HUES48 (cell line): ENCODE results near the gene SV2C.
"Not testable (repeated sequence)": the region's sequence is repeated elsewhere in the genome, so short reads cannot be mapped to it uniquely, and the experiment has no call there.

ENCODE experiments used
- H3K27ac ChIP-seq: one replicate; pipeline ENCODE4 v1.7.0; 2013; ENCODE audit warnings: low read depth, low read length, inconsistent platforms
- H3K27me3 ChIP-seq: 2 replicates; pipeline ENCODE4 v1.6.1; 2013; ENCODE audit warnings: mild to moderate bottlenecking, low read length; ENCODE audit not compliant: control insufficient read depth, insufficient read depth
- H3K36me3 ChIP-seq: 2 replicates; pipeline ENCODE4 v1.6.1; 2013; ENCODE audit warnings: low read length; ENCODE audit not compliant: control insufficient read depth, insufficient read depth
- H3K4me1 ChIP-seq: 2 replicates; pipeline ENCODE4 v1.6.1; 2013; ENCODE audit warnings: mild to moderate bottlenecking, low read length; ENCODE audit not compliant: control insufficient read depth, insufficient read depth
- H3K4me3 ChIP-seq: 2 replicates; pipeline ENCODE4 v1.5.1; 2013; ENCODE audit warnings: mild to moderate bottlenecking, low read depth, low read length
- H3K9ac ChIP-seq: 2 replicates; pipeline ENCODE4 v1.6.1; 2013; ENCODE audit warnings: mild to moderate bottlenecking, low read depth, low read length, moderate library complexity
- H3K9me3 ChIP-seq: 2 replicates; pipeline ENCODE4 v1.6.1; 2013; ENCODE audit warnings: low read length; ENCODE audit not compliant: control insufficient read depth, insufficient read depth

SV2C gene, protein sequence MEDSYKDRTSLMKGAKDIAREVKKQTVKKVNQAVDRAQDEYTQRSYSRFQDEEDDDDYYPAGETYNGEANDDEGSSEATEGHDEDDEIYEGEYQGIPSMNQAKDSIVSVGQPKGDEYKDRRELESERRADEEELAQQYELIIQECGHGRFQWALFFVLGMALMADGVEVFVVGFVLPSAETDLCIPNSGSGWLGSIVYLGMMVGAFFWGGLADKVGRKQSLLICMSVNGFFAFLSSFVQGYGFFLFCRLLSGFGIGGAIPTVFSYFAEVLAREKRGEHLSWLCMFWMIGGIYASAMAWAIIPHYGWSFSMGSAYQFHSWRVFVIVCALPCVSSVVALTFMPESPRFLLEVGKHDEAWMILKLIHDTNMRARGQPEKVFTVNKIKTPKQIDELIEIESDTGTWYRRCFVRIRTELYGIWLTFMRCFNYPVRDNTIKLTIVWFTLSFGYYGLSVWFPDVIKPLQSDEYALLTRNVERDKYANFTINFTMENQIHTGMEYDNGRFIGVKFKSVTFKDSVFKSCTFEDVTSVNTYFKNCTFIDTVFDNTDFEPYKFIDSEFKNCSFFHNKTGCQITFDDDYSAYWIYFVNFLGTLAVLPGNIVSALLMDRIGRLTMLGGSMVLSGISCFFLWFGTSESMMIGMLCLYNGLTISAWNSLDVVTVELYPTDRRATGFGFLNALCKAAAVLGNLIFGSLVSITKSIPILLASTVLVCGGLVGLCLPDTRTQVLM

GRCh38 chr5:76082772-76083554 lies at the start of gene SV2C:
Gene SV2C (plus strand): TSS chr5:76083383. CDS start chr5:76131751, 48,368 bp downstream.
- no peak within 1 kb of the TSS for H3K9ac ChIP-seq

GRCh38 chr5:76037736-76038151 lies 45.4 kb upstream of the SV2C start:
- H3K36me3 ChIP-seq, H3K27ac ChIP-seq, H3K9me3 ChIP-seq, H3K9ac ChIP-seq, H3K4me1 ChIP-seq, H3K27me3 ChIP-seq: not testable (repeated sequence)
- H3K4me3 ChIP-seq, result peak overlapping the region; percentile 58

More at GRCh38 chr5:76082772-76083554, at the start of gene SV2C:
- no peaks in the 10 kb centered on the region for H3K9me3 ChIP-seq
- peak within 1 kb of the TSS; percentile 58 for H3K4me3 ChIP-seq
- peak within 1 kb of the TSS; percentile 50 for H3K27ac ChIP-seq
- H3K4me1 ChIP-seq, result peaks cover 24% of the 10 kb centered on the region
- no peaks in the 10 kb centered on the region for H3K36me3 ChIP-seq
- peaks cover 95% of the 10 kb centered on the region for H3K27me3 ChIP-seq

GRCh38 chr5:76038212-76038611 lies 45.0 kb upstream of the SV2C start:
- H3K9ac ChIP-seq, result no peak overlapping the region
- H3K27ac ChIP-seq, result no peak overlapping the region
- peak overlapping the region; percentile 58 for H3K4me3 ChIP-seq
- H3K9me3 ChIP-seq, result no peaks in the 10 kb centered on the region
- H3K4me1 ChIP-seq, result no peaks in the 10 kb centered on the region
- no peaks in the 10 kb centered on the region for H3K36me3 ChIP-seq
- no peaks in the 10 kb centered on the region for H3K27me3 ChIP-seq

GRCh38 chr5:76040806-76041205 lies 42.4 kb upstream of the SV2C start:
- Histone ChIP-seq H3K27ac (no peak overlapping the region), H3K9me3 (no peaks in the 10 kb centered on the region), H3K9ac (no peak overlapping the region)

GRCh38 chr5:76041863-76042262 lies 41.3 kb upstream of the SV2C start:
- Histone ChIP-seq H3K9me3 (no peaks in the 10 kb centered on the region), H3K9ac (no peak overlapping the region), H3K4me1 (no peaks in the 10 kb centered on the region), H3K36me3 (no peaks in the 10 kb centered on the region), H3K4me3 (no peak overlapping the region), H3K27me3 (no peaks in the 10 kb centered on the region), H3K27ac (no peak overlapping the region)

More at GRCh38 chr5:76040806-76041205, 42.4 kb upstream of the SV2C start:
- no peaks in the 10 kb centered on the region for H3K27me3 ChIP-seq
- H3K4me3 ChIP-seq, result no peak overlapping the region
- no peaks in the 10 kb centered on the region for H3K4me1 ChIP-seq
- no peaks in the 10 kb centered on the region for H3K36me3 ChIP-seq

DNA sequence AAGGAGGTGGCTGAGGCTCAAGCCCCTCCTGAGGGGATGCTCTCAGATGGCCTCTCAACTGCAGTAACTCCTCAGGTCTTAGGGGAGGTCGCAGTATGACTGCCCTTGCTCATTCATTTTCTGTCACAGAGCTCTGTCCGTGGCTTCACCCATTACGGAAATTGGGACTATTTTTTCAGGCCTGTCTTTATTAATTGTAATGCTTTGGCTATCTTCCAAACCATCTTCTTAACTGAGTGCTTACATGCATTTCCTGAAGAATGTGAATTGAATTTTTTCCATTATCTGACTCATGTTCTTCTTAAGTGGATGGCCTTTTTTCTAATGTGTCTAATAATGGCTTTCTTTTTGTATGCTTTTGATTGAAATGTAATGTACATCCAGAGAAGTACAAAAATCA lies 36.4 kb upstream of the SV2C start:
- no peaks in the 10 kb centered on the region for H3K4me1 ChIP-seq
- no peaks in the 10 kb centered on the region for H3K36me3 ChIP-seq
- no peak overlapping the region for H3K27ac ChIP-seq
- no peak overlapping the region for H3K9ac ChIP-seq
- H3K4me3 ChIP-seq, result no peak overlapping the region
- no peaks in the 10 kb centered on the region for H3K27me3 ChIP-seq
- no peaks in the 10 kb centered on the region for H3K9me3 ChIP-seq

- H3K27me3 ChIP-seq, result no peaks in the 10 kb centered on the region
- H3K4me3 ChIP-seq, result no peak overlapping the region
- H3K4me1 ChIP-seq, result no peaks in the 10 kb centered on the region
- H3K36me3 ChIP-seq, result no peaks in the 10 kb centered on the region
- no peaks in the 10 kb centered on the region for H3K9me3 ChIP-seq
- H3K27ac ChIP-seq, result no peak overlapping the region
- H3K9ac ChIP-seq, result no peak overlapping the region
Measured at GRCh38 chr5:76050134-76050533, 33.0 kb upstream of the SV2C start.

DNA sequence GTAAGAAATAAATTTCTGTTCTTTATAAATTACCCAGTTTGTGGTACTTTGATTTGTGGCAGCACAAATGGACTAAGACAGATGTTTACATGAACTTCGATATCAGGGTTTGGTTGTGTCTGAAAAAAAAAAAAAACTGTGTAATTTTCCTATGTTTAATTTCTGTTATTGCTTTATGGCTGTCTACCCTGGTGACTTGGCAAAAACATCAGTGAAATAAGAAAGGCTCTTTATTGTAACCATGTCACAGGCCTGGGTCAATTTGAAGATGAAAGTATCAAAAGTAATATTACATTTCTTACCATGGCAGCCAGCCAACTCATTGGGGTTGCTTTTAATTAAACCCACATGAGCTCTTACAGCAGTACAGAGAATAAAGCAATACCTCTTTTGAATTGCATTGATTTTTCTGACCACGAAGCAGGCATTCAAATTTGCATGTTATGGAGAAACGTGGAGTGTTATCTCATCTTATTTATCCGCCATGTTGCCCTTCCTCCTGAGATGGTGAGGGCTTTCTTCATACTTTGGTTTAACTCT lies 20.6 kb upstream of the SV2C start:
- H3K4me3 ChIP-seq, result no peak overlapping the region
- H3K27me3 ChIP-seq, result no peaks in the 10 kb centered on the region
- no peaks in the 10 kb centered on the region for H3K36me3 ChIP-seq
- no peak overlapping the region for H3K27ac ChIP-seq
- no peaks in the 10 kb centered on the region for H3K9me3 ChIP-seq
- H3K9ac ChIP-seq, result no peak overlapping the region
- H3K4me1 ChIP-seq, result no peaks in the 10 kb centered on the region

DNA sequence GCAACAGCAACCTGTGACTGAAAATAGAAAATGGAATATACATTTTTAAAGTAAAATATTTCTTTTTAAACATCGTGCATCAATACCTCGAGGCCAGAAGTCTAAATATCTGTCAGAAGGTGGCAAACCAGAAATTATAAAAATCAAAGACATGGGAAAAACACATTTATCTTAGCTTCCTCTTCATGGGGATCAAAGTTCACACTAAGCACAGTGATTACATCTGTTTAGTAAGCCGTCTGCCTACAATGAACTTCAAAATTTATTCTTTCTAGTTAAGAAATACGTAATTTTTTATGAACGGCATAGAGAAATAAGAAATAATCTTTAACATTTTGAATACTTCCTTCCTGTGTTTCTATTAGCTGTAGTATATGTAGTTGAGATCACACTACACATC lies 17.9 kb upstream of the SV2C start:
- H3K27ac ChIP-seq, result no peak overlapping the region
- H3K4me1 ChIP-seq, result no peaks in the 10 kb centered on the region
- H3K9me3 ChIP-seq, result no peaks in the 10 kb centered on the region
- H3K9ac ChIP-seq, result no peak overlapping the region
- no peak overlapping the region for H3K4me3 ChIP-seq
- H3K36me3 ChIP-seq, result no peaks in the 10 kb centered on the region
- H3K27me3 ChIP-seq, result no peaks in the 10 kb centered on the region

DNA sequence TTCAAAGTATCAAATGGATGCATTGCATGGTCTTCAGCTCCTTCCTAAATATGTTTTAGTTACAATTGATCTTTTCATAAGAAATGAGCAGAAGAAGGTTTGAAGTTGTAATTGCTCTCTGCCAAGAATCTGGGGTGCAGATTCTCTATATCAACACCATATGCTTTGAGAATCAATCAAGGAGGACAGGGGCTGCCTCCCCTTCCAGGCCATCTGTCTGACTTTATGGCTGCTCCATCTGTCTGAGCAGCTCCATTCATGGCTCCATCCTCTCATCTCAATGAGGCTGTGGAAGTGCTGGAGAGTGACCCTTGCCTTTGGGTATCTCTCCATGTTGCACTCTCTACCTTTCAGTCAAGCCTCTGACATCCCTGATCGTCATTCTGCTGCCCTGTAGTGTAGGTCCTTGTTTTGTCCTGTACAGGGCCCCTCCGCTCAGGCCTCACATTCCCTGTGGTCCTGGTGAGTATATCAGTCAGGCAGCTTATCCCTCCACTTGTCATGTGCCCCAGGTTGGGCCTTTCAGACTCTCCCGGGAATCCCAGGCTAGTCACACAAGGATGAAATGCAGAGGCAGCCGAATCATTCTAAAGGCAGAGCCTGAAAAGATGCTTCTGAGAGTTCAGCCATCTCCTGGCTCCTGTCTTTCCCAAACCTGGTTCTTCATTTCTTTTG lies 14.0 kb upstream of the SV2C start:
- Histone ChIP-seq H3K4me3 (no peak overlapping the region), H3K4me1 (no peaks in the 10 kb centered on the region), H3K36me3 (no peaks in the 10 kb centered on the region), H3K9me3 (no peaks in the 10 kb centered on the region), H3K27ac (no peak overlapping the region), H3K27me3 (no peaks in the 10 kb centered on the region), H3K9ac (no peak overlapping the region)
